HCT116 (cell line): ENCODE results near the gene PPP1R12B. TPM values are rescaled to one million over a fixed set of nuclear protein-coding genes. Genes with fewer than 3 reads are reported as not detected.
"Not testable (repeated sequence)": the region's sequence is repeated elsewhere in the genome, so short reads cannot be mapped to it uniquely, and the experiment has no call there.

Experiments used
- ATAC-seq: fragments of 200-7000 bp; cut with Tn5 transposase; 2 replicates; pipeline ENCODE4 v1.9.1; 2020; ENCODE audit warnings: mild to moderate bottlenecking, moderate library complexity
- BruUV-seq: library from RNA; stranded (reverse); fragments of 400-500 nt; replicated peaks from 2 replicates; lab custom pipeline; 2021; lab: Mats Ljungman, UMichigan
- CTCF ChIA-PET: fragments of 300-600 bp; sonication (Branson Sonifier 250); formaldehyde crosslinking; loops from one replicate; lab custom pipeline; 2021; ENCODE audit warnings: antibody characterized with exemption; lab: Charles Lee
- POLR2A ChIA-PET: fragments of 300-600, 350-600 bp; sonication (Branson Sonifier 250); formaldehyde crosslinking; loops from one replicate; lab custom pipeline; 2021; ENCODE audit warnings: antibody characterized with exemption; lab: Charles Lee
- RAD21 ChIA-PET, 2 experiments: fragments of 300-600 bp; sonication (Branson Sonifier 250); formaldehyde crosslinking; loops; one replicate each; lab custom pipeline; 2023; ENCODE audit warnings: low total read pairs in 2 of 2; ENCODE audit not compliant: uncharacterized antibody in 2 of 2, unreplicated experiment in 2 of 2, low non-redundant PET in 1 of 2; lab: Charles Lee
- DNase-seq: peaks from one replicate; pipeline ENCODE4 v3.0.0-alpha.2; 2010; ENCODE audit warnings: low read depth, low spot score
- H2AFZ ChIP-seq: fragments of 200-600 bp; shearing (Covaris generic), sonication (generic); 2 replicates; pipeline ENCODE4 v1.6.1; 2017; ENCODE audit warnings: low read depth, mixed run types, mixed read lengths, antibody characterized with exemption, low read length; ENCODE audit not compliant: poor library complexity, severe bottlenecking
- H3K27ac ChIP-seq: 2 replicates; pipeline ENCODE4 v1.5.1; 2012; ENCODE audit warnings: low read depth, low read length
- H3K27me3 ChIP-seq: fragments of 200-600 bp; sonication (generic); 2 replicates; pipeline ENCODE4 v1.6.1; 2016; ENCODE audit warnings: mixed run types, low read length, mixed read lengths; ENCODE audit not compliant: insufficient read depth
- H3K36me3 ChIP-seq, 2 experiments: fragments of 200-500 bp in 1 of 2; fragments of 200-600 bp in 1 of 2; sonication (Bioruptor generic) in 1 of 2; sonication (generic) in 1 of 2; 2 replicates each; pipeline versions ENCODE4 v1.5.1 to v1.6.1; 2014 to 2016; ENCODE audit warnings: low read length in 2 of 2, inconsistent platforms in 1 of 2, mixed read lengths in 1 of 2, mixed run types in 1 of 2; ENCODE audit not compliant: insufficient read depth in 2 of 2, control insufficient read depth in 1 of 2
- H3K4me1 ChIP-seq, 2 experiments: fragments of 200-600 bp in 1 of 2; sonication (generic) in 1 of 2; 2 replicates each; pipeline versions ENCODE4 v1.5.1 to v1.6.1; 2012 to 2017; ENCODE audit warnings: low read length in 2 of 2, inconsistent platforms in 1 of 2, mild to moderate bottlenecking in 1 of 2, mixed read lengths in 1 of 2, mixed run types in 1 of 2, moderate library complexity in 1 of 2; ENCODE audit not compliant: insufficient read depth in 2 of 2, control insufficient read depth in 1 of 2
- H3K4me2 ChIP-seq: fragments of 200-600 bp; sonication (generic); 2 replicates; pipeline ENCODE4 v1.6.1; 2017; ENCODE audit warnings: mixed run types, low read length, mixed read lengths
- H3K4me3 ChIP-seq, 2 experiments: fragments of 200-600 bp in 1 of 2; sonication (generic) in 1 of 2; replicated peaks in 1 of 2; 2 replicates each; pipeline ENCODE4 v1.5.1; 2011 to 2016; ENCODE audit warnings: low read length in 2 of 2, control low read depth in 1 of 2, low read depth in 1 of 2, mild to moderate bottlenecking in 1 of 2, mixed read lengths in 1 of 2, mixed run types in 1 of 2
- H3K79me2 ChIP-seq: fragments of 200-600 bp; sonication (generic); 2 replicates; pipeline ENCODE4 v1.6.1; 2017; ENCODE audit warnings: mild to moderate bottlenecking, mixed run types, low read length, moderate library complexity, mixed read lengths; ENCODE audit not compliant: insufficient read depth
- H3K9ac ChIP-seq: fragments of 200-600 bp; sonication (generic); 2 replicates; pipeline ENCODE4 v1.6.1; 2016; ENCODE audit warnings: low read length, mixed read lengths
- H3K9me2 ChIP-seq: fragments of 200-600 bp; sonication (generic), shearing (Covaris generic); 2 replicates; pipeline ENCODE4 v1.6.1; 2017; ENCODE audit warnings: mixed run types, mild to moderate bottlenecking, moderate library complexity; ENCODE audit not compliant: insufficient read depth
- H3K9me3 ChIP-seq, 2 experiments: fragments of 200-500 bp in 1 of 2; fragments of 200-600 bp in 1 of 2; sonication (Bioruptor generic) in 1 of 2; sonication (generic) in 1 of 2; 2 replicates each; pipeline ENCODE4 v1.6.1; 2014 to 2017; ENCODE audit warnings: low read length in 2 of 2, mixed read lengths in 2 of 2, inconsistent platforms in 1 of 2, low read depth in 1 of 2, mild to moderate bottlenecking in 1 of 2, mixed run types in 1 of 2, moderate library complexity in 1 of 2; ENCODE audit not compliant: control insufficient read depth in 1 of 2, insufficient read depth in 1 of 2
- H4K20me1 ChIP-seq: fragments of 200-600 bp; sonication (generic), shearing (Covaris generic); 2 replicates; pipeline ENCODE4 v1.6.1; 2017; ENCODE audit warnings: mixed run types, mild to moderate bottlenecking, moderate library complexity; ENCODE audit not compliant: insufficient read depth
- CEBPB ChIP-seq: IDR thresholded peaks from 2 replicates; pipeline ENCODE4 v1.6.1; 2012; ENCODE audit warnings: low read depth
- ELF1 ChIP-seq: IDR thresholded peaks from 2 replicates; pipeline ENCODE4 v1.6.1; 2012; ENCODE audit warnings: low read depth, borderline replicate concordance
- SRF ChIP-seq: IDR thresholded peaks from 2 replicates; pipeline ENCODE4 v1.6.1; 2012; ENCODE audit warnings: low read depth
- YY1 ChIP-seq: IDR thresholded peaks from 2 replicates; pipeline ENCODE4 v1.6.1; 2011; ENCODE audit warnings: low read length, low read depth, moderate library complexity, mild to moderate bottlenecking; ENCODE audit not compliant: insufficient replicate concordance; ENCODE audit errors: extremely low read depth
- intact Hi-C: fragments of 100-400 bp; cut with micrococcal nuclease; formaldehyde crosslinking; loops from 2 replicates; pipeline ENCODE4 v1.10.0; 2022
- total RNA-seq: library from RNA; stranded (reverse); gene quantifications from one replicate; pipeline ENCODE4 v1.2.1, GENCODE V29; 2021; ENCODE audit not compliant: unreplicated experiment
- TF ChIP-seq, protein P1 (sequence below): IDR thresholded peaks from 2 replicates; pipeline ENCODE4 v1.6.1; 2012

The PPP1R12B gene
- total RNA-seq, 1 experiment from 2014 or later = 14.3 TPM

DNA sequence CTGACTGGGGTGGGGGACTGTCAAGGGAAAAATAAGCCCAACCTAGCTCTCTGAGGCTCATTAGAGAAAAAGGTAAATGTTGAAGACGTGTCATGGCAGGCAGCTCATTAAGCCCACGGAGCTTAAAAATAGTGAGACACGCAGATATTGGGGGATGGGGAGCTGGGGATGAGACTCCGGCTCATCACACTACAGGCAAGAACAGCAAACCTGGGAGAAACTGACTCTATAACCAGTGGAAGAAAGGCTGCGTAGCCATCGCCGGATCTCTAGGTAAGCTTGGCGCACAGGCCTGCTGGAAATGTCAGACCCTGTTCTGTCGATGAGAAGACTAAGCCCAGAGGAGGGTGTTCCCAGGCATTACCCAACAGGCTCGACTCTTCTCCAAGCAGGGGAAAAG is 283.7 kb downstream of the PPP1R12B start:
- ATAC-seq = no peak

DNA sequence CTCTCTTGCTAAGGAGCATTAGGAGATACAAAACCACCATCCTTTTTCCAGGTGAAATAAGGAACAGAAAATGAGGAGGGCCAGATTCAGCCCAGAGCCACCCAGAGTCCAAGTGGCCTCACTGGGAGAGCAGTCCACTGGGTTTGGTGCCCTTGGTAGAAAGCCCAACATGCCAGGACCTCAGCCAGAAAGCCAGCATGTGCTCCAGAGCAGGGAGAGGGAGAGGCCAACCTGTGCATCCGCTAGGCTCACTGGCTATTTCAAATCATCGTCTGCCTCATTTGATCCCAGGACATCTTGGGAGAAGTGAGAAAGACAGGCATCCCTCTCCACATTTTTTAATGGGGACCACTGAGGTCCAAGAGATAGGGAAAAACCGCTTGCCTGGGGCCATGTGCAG is 287.7 kb downstream of the PPP1R12B start:
- H3K36me3 ChIP-seq, RAD21 ChIA-PET, H3K27me3 ChIP-seq, H3K4me2 ChIP-seq, H3K4me3 ChIP-seq, POLR2A ChIA-PET, H4K20me1 ChIP-seq, H3K79me2 ChIP-seq, ATAC-seq, H3K4me1 ChIP-seq, H2AFZ ChIP-seq, H3K9me3 ChIP-seq, BruUV-seq, H3K27ac ChIP-seq, CTCF ChIA-PET, intact Hi-C loops, H3K9ac ChIP-seq, DNase-seq, H3K9me2 ChIP-seq: not testable (repeated sequence)

More for the DNA sequence above, 283.7 kb downstream of the PPP1R12B start:
- Histone ChIP-seq H4K20me1 (no peaks in the 10 kb centered on the region), H3K4me2 (no peak overlapping the region), H2AFZ (no peak overlapping the region), H3K27me3 (peaks cover 5% of the 10 kb centered on the region; the same call in 1 of the 2 replicates), H3K9me3 (no peaks in the 10 kb centered on the region), H3K79me2 (no peaks in the 10 kb centered on the region), H3K9ac (no peak overlapping the region), H3K27ac (no peak overlapping the region), H3K4me3 (no peak overlapping the region), H3K9me2 (no peaks in the 10 kb centered on the region), H3K4me1 (no peaks in the 10 kb centered on the region), H3K36me3 (no peaks in the 10 kb centered on the region)
- TF ChIP-seq YY1 (no peak), ELF1 (no peak), CEBPB (no peak), SRF (no peak)
- TF ChIP-seq, protein P1, sequence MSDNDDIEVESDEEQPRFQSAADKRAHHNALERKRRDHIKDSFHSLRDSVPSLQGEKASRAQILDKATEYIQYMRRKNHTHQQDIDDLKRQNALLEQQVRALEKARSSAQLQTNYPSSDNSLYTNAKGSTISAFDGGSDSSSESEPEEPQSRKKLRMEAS = no peak
- ChIA-PET CTCF (interaction anchor here (1.4 kb wide), 1 partner anchor 88 kb away, joined by 3 read pairs; no protein-coding TSS in a partner anchor), RAD21 (no interaction called here), POLR2A (no interaction called here)
- intact Hi-C loops = no loop called here
- DNase-seq = no peak
- no TSS peak for BruUV-seq

DNA sequence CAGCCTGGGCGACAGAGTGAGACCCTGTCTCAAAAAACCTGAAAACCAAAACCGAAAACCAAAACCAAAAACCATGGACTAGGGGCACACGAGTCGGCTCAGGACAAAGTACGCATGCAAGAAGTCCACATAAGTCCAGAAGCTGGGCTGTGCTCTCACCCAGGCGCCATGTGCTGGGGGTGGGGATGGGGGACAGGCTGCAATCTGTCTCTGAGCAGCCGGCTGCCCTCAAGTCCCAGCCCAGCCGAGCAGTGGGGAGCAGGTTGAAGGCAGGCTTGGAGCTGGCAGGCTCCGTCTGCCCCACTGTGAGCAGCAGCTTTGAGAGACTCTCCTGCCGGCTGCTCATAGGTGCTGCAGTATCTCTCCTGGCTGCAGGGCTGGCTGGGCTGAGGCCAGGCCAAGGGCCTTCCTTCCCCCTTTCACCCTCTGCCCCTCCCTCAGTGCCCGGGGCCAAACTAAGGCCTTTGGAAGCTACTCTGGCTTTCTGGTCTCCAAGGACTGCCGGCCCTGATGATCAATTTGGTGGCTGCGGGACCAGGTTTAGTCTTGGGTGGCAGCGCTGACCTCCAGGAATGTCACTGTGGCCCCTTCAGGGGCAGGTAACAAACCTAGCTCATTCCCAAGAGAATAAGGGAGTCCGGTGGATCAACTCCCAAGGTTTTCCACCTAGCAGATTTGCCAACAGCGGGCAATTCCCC is 289.0 kb downstream of the PPP1R12B start:
- H3K4me1 ChIP-seq, H3K9me2 ChIP-seq, H2AFZ ChIP-seq, H3K27me3 ChIP-seq, intact Hi-C loops, H3K79me2 ChIP-seq, H3K4me3 ChIP-seq, H3K4me2 ChIP-seq, H3K9me3 ChIP-seq, H3K27ac ChIP-seq, POLR2A ChIA-PET, CTCF ChIA-PET, DNase-seq, ATAC-seq, H3K9ac ChIP-seq, H4K20me1 ChIP-seq, H3K36me3 ChIP-seq, BruUV-seq: not testable (repeated sequence)
- RAD21 ChIA-PET = interaction anchor here in 1 of 2 experiments (0.5 kb wide), 1 partner anchor 216 kb away, joined by 5 read pairs; no protein-coding TSS in a partner anchor
